ENCODE data around the gene HS6ST3.

DNA sequence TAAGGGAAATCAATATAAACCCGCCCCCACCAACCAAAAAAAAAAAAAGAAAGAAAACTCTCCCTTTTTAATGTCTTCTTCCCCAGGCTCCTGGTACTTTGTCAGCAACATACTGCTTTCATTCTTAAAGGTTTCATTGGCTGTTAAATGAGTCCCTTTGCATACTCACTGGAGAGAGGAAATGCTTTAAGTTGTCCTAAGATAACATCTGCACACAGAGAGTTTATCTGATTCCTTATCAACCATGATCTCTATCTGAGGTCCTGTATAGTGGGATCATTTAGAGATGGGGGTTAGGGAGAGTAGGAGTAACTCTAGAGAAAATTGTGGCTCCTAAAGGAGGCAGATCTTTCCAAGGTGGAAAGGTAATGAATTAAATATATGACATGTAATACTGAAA lies 747.9 kb downstream of the HS6ST3 start:
- TF ChIP-seq CTCF (IDR thresholded peaks at IDR 0.05; ENCODE audit: low read depth, low read length, poor library complexity, severe bottlenecking) (no peak), EZH2phosphoT487 (IDR thresholded peaks at IDR 0.05; ENCODE audit: borderline replicate concordance, low read length) (no peak)

All from DOHH2 (cell line).